PC-3 (cell line): ENCODE data around the gene RPE.

Source experiments
- EZH2phosphoT487 ChIP-seq: fragments of 300-600 bp; sonication (generic); IDR thresholded peaks from 2 replicates; pipeline ENCODE4 v1.6.1; 2018; ENCODE audit warnings: mild to moderate bottlenecking, antibody characterized with exemption, low read length, borderline replicate concordance
- TF ChIP-seq, protein P1 (sequence below): fragments of 300-600 bp; sonication (generic); conservative IDR thresholded peaks from 2 replicates; pipeline ENCODE4 v1.5.1; 2017; ENCODE audit warnings: antibody characterized with exemption, low read depth, mild to moderate bottlenecking, low read length

DNA sequence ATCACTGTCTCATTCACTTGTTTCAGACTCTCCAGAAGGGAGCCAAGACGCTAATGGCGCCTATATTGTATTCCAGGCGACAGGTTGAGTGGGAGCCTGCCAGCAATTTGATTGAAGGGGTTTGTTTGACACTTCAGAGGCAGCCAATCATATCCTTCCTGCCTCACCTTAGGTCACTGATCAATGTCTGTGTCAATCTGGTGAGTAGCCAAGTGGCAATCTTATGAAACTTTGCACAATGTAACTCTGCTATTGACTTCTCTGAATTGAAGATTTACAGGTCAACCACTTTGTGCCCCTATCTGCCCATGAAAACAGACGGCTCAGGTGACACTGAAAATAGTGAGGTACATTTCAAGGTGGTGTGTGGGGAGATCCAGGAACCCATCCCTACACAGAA is 32.7 kb upstream of the RPE start:
- TF ChIP-seq, protein P1, sequence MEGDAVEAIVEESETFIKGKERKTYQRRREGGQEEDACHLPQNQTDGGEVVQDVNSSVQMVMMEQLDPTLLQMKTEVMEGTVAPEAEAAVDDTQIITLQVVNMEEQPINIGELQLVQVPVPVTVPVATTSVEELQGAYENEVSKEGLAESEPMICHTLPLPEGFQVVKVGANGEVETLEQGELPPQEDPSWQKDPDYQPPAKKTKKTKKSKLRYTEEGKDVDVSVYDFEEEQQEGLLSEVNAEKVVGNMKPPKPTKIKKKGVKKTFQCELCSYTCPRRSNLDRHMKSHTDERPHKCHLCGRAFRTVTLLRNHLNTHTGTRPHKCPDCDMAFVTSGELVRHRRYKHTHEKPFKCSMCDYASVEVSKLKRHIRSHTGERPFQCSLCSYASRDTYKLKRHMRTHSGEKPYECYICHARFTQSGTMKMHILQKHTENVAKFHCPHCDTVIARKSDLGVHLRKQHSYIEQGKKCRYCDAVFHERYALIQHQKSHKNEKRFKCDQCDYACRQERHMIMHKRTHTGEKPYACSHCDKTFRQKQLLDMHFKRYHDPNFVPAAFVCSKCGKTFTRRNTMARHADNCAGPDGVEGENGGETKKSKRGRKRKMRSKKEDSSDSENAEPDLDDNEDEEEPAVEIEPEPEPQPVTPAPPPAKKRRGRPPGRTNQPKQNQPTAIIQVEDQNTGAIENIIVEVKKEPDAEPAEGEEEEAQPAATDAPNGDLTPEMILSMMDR = no peak
- TF ChIP-seq EZH2phosphoT487 = no peak
